Endothelial cell of umbilical vein (primary cell): ENCODE measurements around the gene NRXN3. TPM values are rescaled to one million over a fixed set of nuclear protein-coding genes. Genes with fewer than 3 reads are reported as not detected.

Experiments
- BruUV-seq: library from RNA; stranded (reverse); fragments of 400-500 nt; replicated peaks from 2 replicates; lab custom pipeline; 2021; lab: Mats Ljungman, UMichigan
- CTCF ChIA-PET: fragments of 300-600, 350-600 bp; sonication (Branson Sonifier 250); formaldehyde crosslinking; loops from one replicate; lab custom pipeline; 2021; ENCODE audit warnings: antibody characterized with exemption, inconsistent platforms; lab: Charles Lee
- POLR2A ChIA-PET: fragments of 300-600, 350-600 bp; sonication (Branson Sonifier 250); formaldehyde crosslinking; loops from one replicate; lab custom pipeline; 2021; ENCODE audit warnings: antibody characterized with exemption, inconsistent platforms; lab: Charles Lee
- DNase-seq: peaks from one replicate; pipeline ENCODE4 v3.0.0-alpha.2; 2011; ENCODE audit warnings: low read depth, low spot score
- FAIRE-seq: peaks from 2 replicates; lab custom pipeline; 2011; peaks lifted over from hg19 to GRCh38; lab: Jason Lieb, UNC
- H2AFZ ChIP-seq: 2 replicates; pipeline ENCODE4 v1.6.0; 2012; ENCODE audit warnings: low read depth, low read length, control low read depth, inconsistent platforms
- H3K27ac ChIP-seq: 2 replicates; pipeline ENCODE4 v1.5.1; 2011; ENCODE audit warnings: low read depth, mild to moderate bottlenecking, control low read depth, low read length, moderate library complexity; ENCODE audit not compliant: insufficient read depth
- H3K27me3 ChIP-seq, 2 experiments: 2 replicates each; pipeline versions ENCODE4 v1.6.0 to v1.6.1; 2011; ENCODE audit warnings: low read length in 2 of 2, mixed read lengths in 1 of 2; ENCODE audit not compliant: control insufficient read depth in 2 of 2, insufficient read depth in 2 of 2
- H3K36me3 ChIP-seq, 2 experiments: 2 replicates in 1 of 2; 3 replicates in 1 of 2; pipeline ENCODE4 v1.5.1; 2011; ENCODE audit warnings: low read length in 2 of 2, mild to moderate bottlenecking in 1 of 2, moderate library complexity in 1 of 2; ENCODE audit not compliant: control insufficient read depth in 2 of 2, insufficient read depth in 2 of 2; ENCODE audit errors: extremely low read depth in 1 of 2
- H3K4me1 ChIP-seq: 3 replicates; pipeline ENCODE4 v1.5.1; 2011; ENCODE audit warnings: mild to moderate bottlenecking, low read length; ENCODE audit not compliant: control insufficient read depth, insufficient read depth; ENCODE audit errors: extremely low read depth
- H3K4me2 ChIP-seq: 2 replicates; pipeline ENCODE4 v1.6.1; 2011; ENCODE audit warnings: low read length, control low read depth, mixed read lengths; ENCODE audit not compliant: insufficient read depth
- H3K4me3 ChIP-seq, 3 experiments: fragments of 200-600 bp in 1 of 3; sonication (generic), shearing (Covaris generic) in 1 of 3; replicated peaks in 1 of 3; 2 replicates each; pipeline ENCODE4 v1.5.1; 2011 to 2016; ENCODE audit warnings: control low read depth in 3 of 3, low read length in 3 of 3, mild to moderate bottlenecking in 2 of 3, inconsistent platforms in 1 of 3, low read depth in 1 of 3, moderate library complexity in 1 of 3; ENCODE audit not compliant: insufficient read depth in 1 of 3
- H3K79me2 ChIP-seq: 2 replicates; pipeline ENCODE4 v1.6.0; 2012; ENCODE audit warnings: low read length, inconsistent platforms; ENCODE audit not compliant: control insufficient read depth, insufficient read depth
- H3K9ac ChIP-seq: replicated peaks from 2 replicates; pipeline ENCODE3; 2011; ENCODE audit warnings: low read length, control low read depth; ENCODE audit not compliant: insufficient read depth; ENCODE audit errors: extremely low read depth
- H3K9me1 ChIP-seq: replicated peaks from 3 replicates; pipeline ENCODE4 v1.6.0; 2011; ENCODE audit warnings: mild to moderate bottlenecking, low read length; ENCODE audit not compliant: control insufficient read depth, insufficient read depth; ENCODE audit errors: extremely low read depth
- H3K9me3 ChIP-seq: replicated peaks from 2 replicates; pipeline ENCODE4 v1.5.1; 2012; ENCODE audit warnings: low read length, inconsistent platforms; ENCODE audit not compliant: control insufficient read depth, insufficient read depth
- H4K20me1 ChIP-seq: replicated peaks from 2 replicates; pipeline ENCODE3; 2011; ENCODE audit warnings: mild to moderate bottlenecking, low read length; ENCODE audit not compliant: control insufficient read depth, insufficient read depth; ENCODE audit errors: extremely low read depth
- CTCF ChIP-seq, 2 donors: IDR thresholded peaks; 1 replicate in 1 of 2; 2 replicates in 1 of 2; pipeline ENCODE4 v1.5.1; 2011; ENCODE audit warnings: low read length in 2 of 2, mild to moderate bottlenecking in 2 of 2, moderate library complexity in 2 of 2, control low read depth in 1 of 2, inconsistent platforms in 1 of 2, low read depth in 1 of 2; ENCODE audit not compliant: insufficient read depth in 1 of 2; ENCODE audit errors: extremely low read depth in 1 of 2
- EZH2 ChIP-seq: IDR thresholded peaks from 2 replicates; pipeline ENCODE4 v1.6.1; 2012; ENCODE audit warnings: borderline replicate concordance, low read depth, mild to moderate bottlenecking, moderate library complexity, low read length, inconsistent platforms; ENCODE audit not compliant: severe bottlenecking
- FOS ChIP-seq: IDR thresholded peaks from 2 replicates; pipeline ENCODE4 v1.6.1; 2011; ENCODE audit warnings: mild to moderate bottlenecking, low read length, moderate library complexity, borderline replicate concordance; ENCODE audit not compliant: insufficient read depth
- GATA2 ChIP-seq: IDR thresholded peaks from 2 replicates; pipeline ENCODE4 v1.7.0; 2011; ENCODE audit warnings: low read depth, mild to moderate bottlenecking, moderate library complexity, mixed read lengths, low read length; ENCODE audit not compliant: insufficient read length, insufficient read depth
- JUN ChIP-seq: IDR thresholded peaks from 2 replicates; pipeline ENCODE4 v1.6.1; 2011; ENCODE audit warnings: borderline replicate concordance, low read depth; ENCODE audit not compliant: insufficient read length, insufficient read depth
- MYC ChIP-seq: IDR thresholded peaks from one replicate; pipeline ENCODE4 v1.6.1; 2011; ENCODE audit warnings: mild to moderate bottlenecking, low read depth, low read length
- POLR2A ChIP-seq: IDR thresholded peaks from 2 replicates; pipeline ENCODE4 v1.6.1; 2012; ENCODE audit warnings: low read depth, mild to moderate bottlenecking, control low read depth, low read length
- POLR2AphosphoS5 ChIP-seq: IDR thresholded peaks from 2 replicates; pipeline ENCODE4 v1.6.1; 2012; ENCODE audit warnings: low read depth, mild to moderate bottlenecking, control low read depth, low read length, moderate library complexity; ENCODE audit not compliant: insufficient read depth
- dilution Hi-C: fragments of 300-500 bp; cut with MboI; formaldehyde crosslinking; loops from one replicate; pipeline ENCODE4 v1.15.0; 2019; ENCODE audit warnings: low sequenced_read_pairs; ENCODE audit not compliant: extremely low pct_ligation_motif_present
- intact Hi-C: fragments of 100-400 bp; cut with micrococcal nuclease; formaldehyde crosslinking; loops from one replicate; pipeline ENCODE4 v1.10.0; 2022
- polyA plus RNA-seq, 4 experiments: library from polyadenylated mRNA; depleted of rRNA in 3 of 4; stranded (reverse) in 3 of 4; unstranded in 1 of 4; fragments of >200 nt; gene quantifications; 2 replicates each; pipeline versions ENCODE4 v1.2.1 to v1.2.3, GENCODE V29; 2011 to 2012; ENCODE audit warnings: missing spikeins in 1 of 4
- total RNA-seq: library from RNA; stranded (reverse); gene quantifications from 2 replicates; pipeline ENCODE4 v1.2.3, GENCODE V29; 2021
- TF ChIP-seq, protein P1 (sequence below): IDR thresholded peaks from 2 replicates; pipeline ENCODE4 v1.6.1; 2011; ENCODE audit not compliant: insufficient read depth, insufficient read length

Gene NRXN3
- total and polyA plus RNA-seq, 2 donors (not counting 3 experiments of a cell fraction or from before 2014, with no cell fraction given): 0.72 to 4.2 TPM

GRCh38 chr14:78950649-78951048, 780.5 kb downstream of the NRXN3 start:
- H2AFZ ChIP-seq: peak overlapping the region; percentile 87
- peak; percentile 98 for FAIRE-seq

GRCh38 chr14:78951602-78952001, 781.4 kb downstream of the NRXN3 start:
- Histone ChIP-seq H3K27ac (no peak overlapping the region), H3K36me3 (no peaks in the 10 kb centered on the region), H2AFZ (no peak overlapping the region), H3K9me3 (no peaks in the 10 kb centered on the region), H3K4me3 (no peak overlapping the region), H3K4me1 (peaks cover 14% of the 10 kb centered on the region), H3K79me2 (no peaks in the 10 kb centered on the region), H3K27me3 (no peaks in the 10 kb centered on the region), H3K9ac (no peak overlapping the region), H4K20me1 (no peaks in the 10 kb centered on the region), H3K4me2 (no peak overlapping the region), H3K9me1 (no peaks in the 10 kb centered on the region)
- intact Hi-C loops: no loop called here
- dilution Hi-C loops: no loop called here
- no TSS peak for BruUV-seq
- ChIA-PET POLR2A (no interaction called here), CTCF (interaction anchor here (1.4 kb wide), 1 partner anchor 8 kb away, joined by 15 read pairs; no protein-coding TSS in a partner anchor)
- DNase-seq (no peak), FAIRE-seq (no peak)
- TF ChIP-seq CTCF (IDR thresholded peaks at IDR 0.05; ENCODE audit: extremely low read depth in 1 of 2, insufficient read depth in 1 of 2, low read depth in 1 of 2, low read length in 2 of 2): no peak
- no peak for TF ChIP-seq MYC
- TF ChIP-seq GATA2: no peak
- no peak for TF ChIP-seq FOS
- TF ChIP-seq, protein P1, sequence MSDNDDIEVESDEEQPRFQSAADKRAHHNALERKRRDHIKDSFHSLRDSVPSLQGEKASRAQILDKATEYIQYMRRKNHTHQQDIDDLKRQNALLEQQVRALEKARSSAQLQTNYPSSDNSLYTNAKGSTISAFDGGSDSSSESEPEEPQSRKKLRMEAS: no peak
- no peak for TF ChIP-seq POLR2A
- TF ChIP-seq JUN: no peak
- no peak for TF ChIP-seq POLR2AphosphoS5
- TF ChIP-seq EZH2: no peak

More at GRCh38 chr14:78950649-78951048, 780.5 kb downstream of the NRXN3 start:
- TF ChIP-seq POLR2AphosphoS5 (peak; percentile 44), GATA2 (peak; percentile 13), MYC (no peak), JUN (peak; percentile 79), FOS (peak; percentile 88)
- TF ChIP-seq, protein P1: no peak
- dilution Hi-C loops (no loop called here), intact Hi-C loops (loop anchor here (1.0 kb wide), 1 partner anchor 28 kb away; no protein-coding TSS in a partner anchor)
- H3K9me1 ChIP-seq: no peaks in the 10 kb centered on the region
- POLR2A ChIA-PET: no interaction called here
- H3K4me1 ChIP-seq: peaks cover 14% of the 10 kb centered on the region
- no peaks in the 10 kb centered on the region for H3K27me3 ChIP-seq
- peak; percentile 74 for DNase-seq
- no peaks in the 10 kb centered on the region for H3K36me3 ChIP-seq
- no peak overlapping the region for H3K4me3 ChIP-seq
- H3K4me2 ChIP-seq: peak overlapping the region; percentile 40
- H3K9me3 ChIP-seq: no peaks in the 10 kb centered on the region
- no peaks in the 10 kb centered on the region for H3K79me2 ChIP-seq
- H4K20me1 ChIP-seq: no peaks in the 10 kb centered on the region
- BruUV-seq: no TSS peak
- CTCF ChIA-PET: interaction anchor here (0.7 to 1.6 kb wide), 6 partner anchors 9 to 24 kb away, joined by 3 to 15 read pairs (median 4); no protein-coding TSS in a partner anchor
- no peak overlapping the region for H3K9ac ChIP-seq
- H3K27ac ChIP-seq: peak overlapping the region; percentile 52
